ENCODE results near the gene GTF2IRD1. TPM values are rescaled to one million over a fixed set of nuclear protein-coding genes. Genes with fewer than 3 reads are reported as not detected.
"Not testable (repeated sequence)": the region's sequence is repeated elsewhere in the genome, so short reads cannot be mapped to it uniquely, and the experiment has no call there.

Gene GTF2IRD1
- total RNA-seq, 4 donors from 2014 or later: 28.1 to 41.1 (median 31.0) TPM

- no peak for DNase-seq
- intact Hi-C loops (cut with DNase I): loop anchor here (10.0 kb wide), 1 partner anchor 541 kb away; the partner anchor contains the start of gene TMEM270
- no peaks in the 10 kb centered on the region for H3K9me3 ChIP-seq
Observed at GRCh38 chr7:74405899-74406512, 47.7 kb upstream of the GTF2IRD1 start.

GRCh38 chr7:74407958-74408357, 45.7 kb upstream of the GTF2IRD1 start:
- no peaks in the 10 kb centered on the region for H3K4me1 ChIP-seq
- H3K27me3 ChIP-seq: no peaks in the 10 kb centered on the region
- DNase-seq: no peak
- no peaks in the 10 kb centered on the region for H3K36me3 ChIP-seq
- no peak overlapping the region for H3K27ac ChIP-seq
- no peaks in the 10 kb centered on the region for H3K9me3 ChIP-seq
- H3K4me3 ChIP-seq (replicated peaks in 1 of 3): no peak overlapping the region
- 59 to 96% methylated on average over 4 of the region's 4 CpGs for WGBS, 2 donors
- TF ChIP-seq POLR2A (IDR thresholded peaks at IDR 0.05) (no peak), CTCF (IDR thresholded peaks at IDR 0.05) (no peak)
- intact Hi-C loops (cut with DNase I): loop anchor here (10.0 kb wide), 1 partner anchor 543 kb away; the partner anchor contains the start of gene TMEM270

More at GRCh38 chr7:74405899-74406512, 47.7 kb upstream of the GTF2IRD1 start:
- no peak for TF ChIP-seq CTCF (IDR thresholded peaks at IDR 0.05)
- TF ChIP-seq POLR2A (IDR thresholded peaks at IDR 0.05): no peak
- Histone ChIP-seq H3K4me3 (replicated peaks in 1 of 3) (no peak overlapping the region), H3K4me1 (no peaks in the 10 kb centered on the region), H3K36me3 (no peaks in the 10 kb centered on the region), H3K27ac (no peak overlapping the region), H3K27me3 (no peaks in the 10 kb centered on the region)
- WGBS, 2 donors: 78 to 84% methylated on average over 19 to 20 of the region's 20 CpGs

- no peak overlapping the region for H3K4me3 ChIP-seq (replicated peaks in 1 of 3)
- DNase-seq: no peak
- no peaks in the 10 kb centered on the region for H3K36me3 ChIP-seq
- WGBS, 2 donors: 76 to 85% methylated on average over 7 of the region's 7 CpGs
- no peak overlapping the region for H3K27ac ChIP-seq
- TF ChIP-seq CTCF (IDR thresholded peaks at IDR 0.05) (no peak), POLR2A (IDR thresholded peaks at IDR 0.05) (no peak)
- no peaks in the 10 kb centered on the region for H3K4me1 ChIP-seq
- no peaks in the 10 kb centered on the region for H3K9me3 ChIP-seq
- no peaks in the 10 kb centered on the region for H3K27me3 ChIP-seq
- intact Hi-C loops (cut with DNase I): loop anchor here (10.0 kb wide), 1 partner anchor 545 kb away; the partner anchor contains the start of gene TMEM270
Observed at GRCh38 chr7:74409571-74409970, 44.1 kb upstream of the GTF2IRD1 start.

- Histone ChIP-seq H3K9me3 (no peaks in the 10 kb centered on the region), H3K27ac (no peak overlapping the region), H3K4me1 (no peaks in the 10 kb centered on the region), H3K27me3 (no peaks in the 10 kb centered on the region), H3K4me3 (replicated peaks in 1 of 3) (no peak overlapping the region), H3K36me3 (no peaks in the 10 kb centered on the region)
- WGBS, 2 donors: 86 to 89% methylated on average over 2 of the region's 2 CpGs
- no peak for DNase-seq
- TF ChIP-seq POLR2A (IDR thresholded peaks at IDR 0.05) (no peak), CTCF (IDR thresholded peaks at IDR 0.05) (no peak)
- intact Hi-C loops (cut with DNase I): no loop called here
Observed at GRCh38 chr7:74410772-74411171, 42.9 kb upstream of the GTF2IRD1 start.

GRCh38 chr7:74411571-74411970, 42.1 kb upstream of the GTF2IRD1 start:
- H3K4me1 ChIP-seq; DNase-seq; H3K36me3 ChIP-seq; H3K27me3 ChIP-seq; H3K4me3 ChIP-seq (replicated peaks in 1 of 3); intact Hi-C loops (cut with DNase I); H3K9me3 ChIP-seq; H3K27ac ChIP-seq: not testable (repeated sequence)
- 85 to 86% methylated on average over 5 of the region's 5 CpGs for WGBS, 2 donors
